SU-DHL-6 (cell line): ENCODE data around the gene SLC26A6.

Experiments used
- H2AFZ ChIP-seq: fragments of 200-600 bp; sonication (generic); 2 replicates; pipeline ENCODE4 v1.6.1; 2014; ENCODE audit warnings: low read depth, mild to moderate bottlenecking, moderate library complexity, mixed read lengths, antibody characterized with exemption, low read length; ENCODE audit not compliant: severe bottlenecking
- H3F3A ChIP-seq: fragments of 200-600 bp; shearing (Covaris generic); 2 replicates; pipeline ENCODE4 v1.6.0; 2016; ENCODE audit warnings: antibody characterized with exemption, mild to moderate bottlenecking; ENCODE audit not compliant: insufficient read depth
- H3K27ac ChIP-seq: fragments of 200-600 bp; sonication (generic); 2 replicates; pipeline ENCODE4 v1.5.1; 2016; ENCODE audit warnings: low read depth, mild to moderate bottlenecking, low read length, moderate library complexity, mixed read lengths
- H3K27me3 ChIP-seq: fragments of 200-600 bp; sonication (generic), shearing (Covaris generic); 2 replicates; pipeline ENCODE4 v1.6.0; 2014; ENCODE audit warnings: mild to moderate bottlenecking, low read length
- H3K36me3 ChIP-seq: fragments of 200-600 bp; sonication (generic); 2 replicates; pipeline ENCODE4 v1.6.1; 2014; ENCODE audit warnings: mild to moderate bottlenecking, low read length, mixed read lengths
- H3K4me2 ChIP-seq: fragments of 300-600, 200-600 bp; shearing (Covaris generic), sonication (generic); 2 replicates; pipeline ENCODE4 v1.6.0; 2014; ENCODE audit warnings: low read length, low read depth, mild to moderate bottlenecking; ENCODE audit not compliant: poor library complexity, severe bottlenecking
- H3K4me3 ChIP-seq: fragments of 200-600 bp; sonication (generic); 2 replicates; pipeline ENCODE4 v1.5.1; 2014; ENCODE audit warnings: antibody characterized with exemption, low read length, mild to moderate bottlenecking, mixed read lengths; ENCODE audit not compliant: insufficient read depth, poor library complexity, severe bottlenecking
- H3K79me2 ChIP-seq: fragments of 200-600 bp; sonication (generic); 2 replicates; pipeline ENCODE4 v1.6.1; 2014; ENCODE audit warnings: mild to moderate bottlenecking, low read length, moderate library complexity; ENCODE audit not compliant: insufficient read depth
- H3K9ac ChIP-seq: fragments of 200-600 bp; sonication (generic); 2 replicates; pipeline ENCODE4 v1.7.0; 2014; ENCODE audit warnings: mild to moderate bottlenecking, low read length
- H3K9me2 ChIP-seq: fragments of 200-600 bp; sonication (generic); replicated peaks from 2 replicates; pipeline ENCODE4 v1.6.1; 2014; ENCODE audit warnings: low read length; ENCODE audit not compliant: insufficient read depth
- H3K9me3 ChIP-seq: fragments of 200-600 bp; sonication (generic); 2 replicates; pipeline ENCODE4 v1.6.1; 2014; ENCODE audit warnings: low read length, mixed read lengths; ENCODE audit not compliant: insufficient read depth
- H4K20me1 ChIP-seq: fragments of 200-600 bp; sonication (generic); 2 replicates; pipeline ENCODE4 v1.6.1; 2014; ENCODE audit warnings: low read depth, mild to moderate bottlenecking, antibody characterized with exemption, low read length, moderate library complexity, mixed read lengths
- EZH2phosphoT487 ChIP-seq: fragments of 200-600 bp; sonication (generic), shearing (Covaris generic); conservative IDR thresholded peaks from 2 replicates; pipeline ENCODE4 v1.6.1; 2018; ENCODE audit warnings: mild to moderate bottlenecking, antibody characterized with exemption, low read length, moderate library complexity, mixed read lengths
- TF ChIP-seq, protein P1 (sequence below): fragments of 200-600 bp; sonication (generic); IDR thresholded peaks from one replicate; pipeline ENCODE4 v1.5.1; 2017; ENCODE audit warnings: antibody characterized with exemption, mild to moderate bottlenecking, low read length, moderate library complexity; ENCODE audit not compliant: insufficient read depth, poor library complexity, severe bottlenecking

SLC26A6 gene

DNA sequence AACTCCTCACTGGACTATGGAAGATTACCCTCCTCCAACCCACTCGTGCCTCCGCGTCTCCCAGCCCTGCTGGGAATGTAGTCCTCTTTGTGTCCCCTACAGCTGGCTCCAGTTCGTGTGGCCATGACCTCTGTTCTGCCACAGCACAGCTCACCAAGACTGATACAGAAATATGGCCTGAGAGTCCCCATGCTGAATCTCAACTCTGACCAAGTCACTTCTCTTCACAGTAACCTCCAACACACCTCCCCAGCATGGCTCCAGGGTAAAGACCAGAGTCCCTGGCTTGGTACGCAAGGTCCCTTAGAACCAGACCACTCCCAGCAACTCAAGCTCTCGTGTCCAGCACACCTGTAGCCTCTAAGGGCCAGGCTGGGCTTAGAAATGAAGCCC, 37.9 kb downstream of the SLC26A6 start:
- Histone ChIP-seq H3K27ac (no peak overlapping the region), H3K9me3 (no peaks in the 10 kb centered on the region), H3F3A (no peaks in the 10 kb centered on the region), H2AFZ (no peak overlapping the region), H3K4me2 (no peak overlapping the region), H3K36me3 (no peaks in the 10 kb centered on the region), H3K9ac (no peak overlapping the region), H3K4me3 (no peak overlapping the region), H3K27me3 (no peaks in the 10 kb centered on the region), H4K20me1 (no peaks in the 10 kb centered on the region), H3K9me2 (no peaks in the 10 kb centered on the region), H3K79me2 (no peaks in the 10 kb centered on the region)
- TF ChIP-seq EZH2phosphoT487, result no peak
- TF ChIP-seq, protein P1, sequence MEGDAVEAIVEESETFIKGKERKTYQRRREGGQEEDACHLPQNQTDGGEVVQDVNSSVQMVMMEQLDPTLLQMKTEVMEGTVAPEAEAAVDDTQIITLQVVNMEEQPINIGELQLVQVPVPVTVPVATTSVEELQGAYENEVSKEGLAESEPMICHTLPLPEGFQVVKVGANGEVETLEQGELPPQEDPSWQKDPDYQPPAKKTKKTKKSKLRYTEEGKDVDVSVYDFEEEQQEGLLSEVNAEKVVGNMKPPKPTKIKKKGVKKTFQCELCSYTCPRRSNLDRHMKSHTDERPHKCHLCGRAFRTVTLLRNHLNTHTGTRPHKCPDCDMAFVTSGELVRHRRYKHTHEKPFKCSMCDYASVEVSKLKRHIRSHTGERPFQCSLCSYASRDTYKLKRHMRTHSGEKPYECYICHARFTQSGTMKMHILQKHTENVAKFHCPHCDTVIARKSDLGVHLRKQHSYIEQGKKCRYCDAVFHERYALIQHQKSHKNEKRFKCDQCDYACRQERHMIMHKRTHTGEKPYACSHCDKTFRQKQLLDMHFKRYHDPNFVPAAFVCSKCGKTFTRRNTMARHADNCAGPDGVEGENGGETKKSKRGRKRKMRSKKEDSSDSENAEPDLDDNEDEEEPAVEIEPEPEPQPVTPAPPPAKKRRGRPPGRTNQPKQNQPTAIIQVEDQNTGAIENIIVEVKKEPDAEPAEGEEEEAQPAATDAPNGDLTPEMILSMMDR, result no peak

DNA sequence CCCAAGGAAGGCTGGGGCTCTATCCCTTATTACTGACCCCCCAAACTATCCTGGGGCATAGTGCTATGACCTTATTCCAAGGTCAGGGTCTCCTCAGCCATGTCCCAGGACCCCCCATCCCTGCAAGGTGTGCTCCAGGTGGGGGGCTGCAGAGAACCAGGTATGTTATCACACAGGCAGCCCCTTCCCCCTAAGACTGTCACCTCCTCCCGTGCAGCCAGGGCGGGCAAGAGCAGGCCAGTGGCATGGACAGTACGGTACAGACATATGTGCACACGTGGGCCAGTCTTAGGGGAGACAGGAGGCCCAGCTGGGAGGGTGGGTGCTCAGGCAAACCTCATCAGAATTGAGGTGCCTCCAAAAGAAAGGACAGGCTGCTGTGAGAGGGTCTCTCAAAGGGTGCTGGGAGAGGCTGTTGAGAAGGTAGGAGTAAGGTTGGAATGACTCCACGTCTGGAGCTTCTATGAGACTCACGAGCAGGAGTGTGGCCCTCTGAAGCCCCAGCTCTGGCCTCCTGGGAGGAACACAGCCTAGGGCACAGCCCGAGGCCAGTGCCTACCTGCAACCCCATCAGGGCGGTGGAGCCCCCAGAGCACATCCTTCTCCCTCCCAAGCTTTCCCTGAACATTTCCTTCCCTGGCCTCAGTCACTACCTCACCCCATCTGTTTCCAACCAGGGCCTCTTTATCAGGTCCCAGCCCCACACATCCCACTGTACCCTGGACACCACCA, 38.4 kb downstream of the SLC26A6 start:
- Histone ChIP-seq H3K79me2 (no peaks in the 10 kb centered on the region), H2AFZ (no peak overlapping the region), H3K9me2 (no peaks in the 10 kb centered on the region), H3K36me3 (no peaks in the 10 kb centered on the region), H4K20me1 (no peaks in the 10 kb centered on the region), H3F3A (no peaks in the 10 kb centered on the region), H3K4me3 (no peak overlapping the region), H3K9me3 (no peaks in the 10 kb centered on the region), H3K9ac (no peak overlapping the region), H3K27ac (no peak overlapping the region), H3K4me2 (no peak overlapping the region), H3K27me3 (no peaks in the 10 kb centered on the region)
- no peak for TF ChIP-seq EZH2phosphoT487
- TF ChIP-seq, protein P1, result no peak

DNA sequence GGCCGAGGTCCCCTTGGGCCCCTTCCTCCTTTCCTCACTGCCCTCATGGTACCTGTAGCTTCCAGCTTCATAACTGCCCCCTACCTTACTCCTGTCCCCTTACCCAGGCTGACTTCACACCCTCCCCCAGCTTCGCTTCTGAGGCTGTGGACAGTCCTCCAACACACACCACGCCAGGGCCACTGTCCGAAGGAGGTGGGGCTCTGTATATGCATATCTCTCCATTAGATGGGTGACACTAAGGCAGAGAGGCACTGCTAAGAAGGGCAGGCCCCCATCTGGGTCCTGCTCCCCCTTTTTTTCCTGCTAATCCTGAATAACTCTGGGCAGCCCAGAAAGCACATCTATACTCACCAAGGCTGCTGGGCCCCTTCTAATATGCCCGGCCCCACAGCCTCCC, 39.1 kb downstream of the SLC26A6 start:
- Histone ChIP-seq H3K79me2 (no peaks in the 10 kb centered on the region), H3K4me2 (no peak overlapping the region), H3K9me2 (no peaks in the 10 kb centered on the region), H3K36me3 (no peaks in the 10 kb centered on the region), H3K4me3 (no peak overlapping the region), H2AFZ (no peak overlapping the region), H3K9ac (no peak overlapping the region), H3F3A (no peaks in the 10 kb centered on the region), H3K27ac (no peak overlapping the region), H3K9me3 (no peaks in the 10 kb centered on the region), H4K20me1 (no peaks in the 10 kb centered on the region), H3K27me3 (no peaks in the 10 kb centered on the region)
- TF ChIP-seq EZH2phosphoT487, result no peak
- TF ChIP-seq, protein P1, result no peak
